HS-27A (cell line): ENCODE data around the gene AURKAIP1.

Experiments
- DNase-seq: peaks from one replicate; pipeline ENCODE4 v3.0.0-alpha.2; 2012; ENCODE audit warnings: low read depth, missing footprints

Gene AURKAIP1

GRCh38 chr1:1345860-1346500 lies 29.0 kb downstream of the AURKAIP1 start:
- no peak for DNase-seq

- no peak for DNase-seq
Measured at GRCh38 chr1:1345384-1345783, 29.6 kb downstream of the AURKAIP1 start.

DNA sequence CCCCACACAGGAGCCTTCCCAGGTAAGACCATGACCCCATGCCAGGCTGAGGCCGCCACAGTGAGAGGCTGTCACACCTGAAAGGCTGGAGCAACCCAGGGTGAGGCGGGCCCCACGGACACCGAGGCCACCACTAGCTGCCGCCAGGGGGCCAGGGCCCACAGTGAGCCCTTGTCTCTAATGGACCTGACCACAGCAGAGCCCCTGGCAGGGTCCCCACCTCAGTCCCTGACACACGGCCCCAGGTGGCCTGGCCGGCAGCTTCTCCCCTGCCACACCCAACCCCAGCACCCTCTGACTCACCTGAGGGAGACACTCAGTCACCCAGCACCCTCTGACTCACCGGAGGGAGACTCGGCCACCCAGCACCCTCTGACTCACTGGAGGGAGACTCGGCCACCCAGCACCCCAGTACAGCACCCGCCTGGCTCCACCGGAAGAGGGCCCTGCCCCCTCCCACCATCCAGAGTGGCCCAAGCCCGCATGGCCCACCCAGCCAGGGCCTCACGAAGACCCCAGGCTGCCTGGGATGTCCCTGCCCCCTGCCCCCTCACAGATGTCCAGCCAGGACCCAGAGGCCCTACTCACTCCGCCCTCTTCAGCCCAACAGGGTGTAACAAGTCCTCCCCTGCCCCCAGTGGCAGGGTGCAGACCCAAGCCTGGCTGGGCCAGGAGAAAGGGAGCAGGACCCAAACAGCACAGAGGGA lies 30.2 kb downstream of the AURKAIP1 start:
- DNase-seq = peak; percentile 86

GRCh38 chr1:1343811-1344421 lies 31.1 kb downstream of the AURKAIP1 start:
- no peak for DNase-seq

DNA sequence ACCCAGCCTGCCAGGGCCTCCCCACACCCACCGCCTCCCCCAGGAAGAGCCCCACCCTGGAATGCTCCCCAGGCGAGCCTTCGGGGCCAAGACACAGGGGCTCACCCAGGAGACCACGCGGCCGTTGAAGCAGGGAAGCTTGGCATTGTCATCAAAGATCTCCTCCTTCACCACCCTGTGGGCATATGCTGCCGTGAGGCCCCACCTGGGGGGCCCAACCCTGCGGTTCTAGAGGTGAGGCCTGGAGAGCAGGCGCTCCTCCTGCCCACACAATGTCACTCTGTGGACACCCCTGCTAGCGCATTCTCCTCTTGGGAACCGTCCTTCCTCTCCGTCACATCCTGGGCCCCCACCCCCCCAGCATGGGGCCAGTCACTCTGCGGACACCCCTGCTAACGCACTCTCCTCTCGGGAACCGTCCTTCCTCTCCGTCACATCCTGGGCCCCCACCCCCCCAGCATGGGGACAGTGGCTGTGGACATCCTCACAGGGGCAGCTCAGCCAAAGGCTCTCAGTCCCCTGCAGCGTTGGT lies 32.4 kb downstream of the AURKAIP1 start:
- no peak for DNase-seq

- DNase-seq = no peak
Measured at GRCh38 chr1:1342061-1342562, 32.9 kb downstream of the AURKAIP1 start.

GRCh38 chr1:1341549-1342021 lies 33.4 kb downstream of the AURKAIP1 start:
- DNase-seq = no peak

GRCh38 chr1:1340791-1341548 lies 34.0 kb downstream of the AURKAIP1 start:
- DNase-seq = no peak

- no peak for DNase-seq
Measured at GRCh38 chr1:1340185-1340584, 34.8 kb downstream of the AURKAIP1 start.

GRCh38 chr1:1338278-1338677 lies 36.7 kb downstream of the AURKAIP1 start:
- DNase-seq = no peak

DNA sequence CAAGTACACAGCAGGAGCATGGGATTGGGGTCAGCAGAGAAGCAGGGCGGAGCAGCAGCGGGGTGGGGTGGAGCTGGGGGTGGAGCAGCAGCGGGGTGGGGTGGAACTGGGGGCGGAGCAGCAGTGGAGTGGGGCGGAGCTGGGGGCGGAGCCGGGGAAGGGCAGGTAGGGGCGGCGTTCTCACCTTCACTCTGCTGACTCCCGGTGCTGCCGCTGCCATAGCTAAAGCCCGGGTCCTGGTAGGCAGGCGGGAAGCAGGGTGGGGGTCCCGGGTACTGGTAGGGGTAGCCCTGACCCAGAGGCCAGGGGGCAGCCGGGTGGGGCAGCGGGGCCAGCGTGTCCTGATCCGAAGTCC lies 37.2 kb downstream of the AURKAIP1 start:
- DNase-seq = no peak

DNA sequence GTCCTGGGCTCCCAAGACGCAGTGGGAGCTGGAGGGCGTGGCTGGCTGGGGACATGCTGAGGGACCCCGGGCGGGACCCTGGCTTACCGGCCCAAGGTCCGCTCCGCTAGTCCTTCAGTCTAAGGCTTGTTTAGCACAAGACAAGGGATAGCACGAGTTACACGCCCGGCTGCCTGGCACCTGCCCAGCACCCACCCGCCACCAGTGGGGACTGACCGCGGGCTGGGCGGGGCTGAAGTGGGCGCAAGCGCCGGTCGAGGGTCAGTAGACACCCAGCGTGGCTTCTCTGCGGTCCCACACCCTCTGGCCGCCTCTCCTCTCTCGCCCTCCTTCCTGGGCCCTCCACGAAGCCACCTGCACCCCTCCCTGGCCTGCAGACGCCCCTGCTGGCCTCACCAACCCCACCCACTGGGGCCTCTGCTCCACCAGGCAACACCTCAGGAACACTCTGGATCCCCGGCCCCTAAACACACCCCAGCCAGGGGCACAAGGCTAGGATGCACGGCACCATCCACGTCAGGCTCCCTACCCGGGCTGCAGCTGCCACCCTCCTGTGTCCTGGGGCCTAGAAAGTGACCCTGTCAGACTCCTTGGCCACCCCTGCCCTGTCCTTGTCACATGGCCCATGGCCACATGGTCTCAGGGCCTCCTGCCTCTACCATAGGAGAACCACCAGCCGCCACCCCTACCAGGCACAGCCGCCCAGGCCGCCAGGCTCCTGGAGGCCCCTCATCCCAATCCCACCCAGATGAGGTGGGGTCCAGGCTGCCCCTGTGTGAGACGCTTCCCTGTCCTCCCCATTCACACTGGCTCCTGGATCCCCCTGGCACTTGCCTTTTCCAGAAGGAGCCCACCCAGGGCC lies 37.8 kb downstream of the AURKAIP1 start:
- DNase-seq = no peak

- DNase-seq = no peak
Measured at GRCh38 chr1:1336446-1336845, 38.6 kb downstream of the AURKAIP1 start.

DNA sequence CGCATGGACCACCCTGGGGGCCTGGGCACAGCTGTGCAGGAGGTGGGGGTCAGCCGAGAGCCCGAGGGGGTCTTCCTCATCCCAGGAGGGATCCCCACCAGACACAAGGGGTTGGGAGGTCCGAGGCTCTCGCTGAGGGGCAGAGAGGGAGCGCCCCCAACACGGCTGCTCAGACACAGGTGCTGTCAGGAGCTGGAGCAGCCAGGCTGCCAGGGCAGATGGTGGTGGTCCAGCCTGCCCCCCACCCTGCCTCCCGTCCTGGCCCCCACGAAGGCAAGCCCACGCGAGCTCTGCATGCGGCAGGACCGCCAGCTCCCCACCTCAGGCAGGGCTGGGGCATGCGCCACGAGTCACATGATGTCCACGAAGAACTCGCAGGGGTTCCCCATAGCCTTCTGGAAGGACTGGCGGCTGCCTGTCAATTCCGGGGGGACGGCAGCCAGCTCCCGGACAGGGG lies 39.2 kb downstream of the AURKAIP1 start:
- DNase-seq = no peak

GRCh38 chr1:1335283-1335682 lies 39.7 kb downstream of the AURKAIP1 start:
- no peak for DNase-seq

GRCh38 chr1:1334835-1335234 lies 40.2 kb downstream of the AURKAIP1 start:
- no peak for DNase-seq

GRCh38 chr1:1333551-1334241 lies 41.3 kb downstream of the AURKAIP1 start:
- no peak for DNase-seq

- DNase-seq = no peak
Measured at GRCh38 chr1:1332774-1333480, 42.1 kb downstream of the AURKAIP1 start.

GRCh38 chr1:1332031-1332755 lies 42.8 kb downstream of the AURKAIP1 start:
- no peak for DNase-seq
